ENCODE results near the gene TRPT1. TPM values are rescaled to one million over a fixed set of nuclear protein-coding genes. Genes with fewer than 3 reads are reported as not detected.
A peak's percentile ranks its signal among the peaks of the same experiment; 100 is the strongest.

Gene TRPT1
- polyA plus RNA-seq, 3 donors, result 24.8 to 34.6 (median 31.6) TPM

- H3K4me3 ChIP-seq (replicated peaks in 1 of 3; ENCODE audit: low read depth in 2 of 3, low read length in 3 of 3), result peak overlapping the region; percentile 48 to 84 (median 48)
- peaks cover 50% of the 10 kb centered on the region for H3K4me1 Mint-ChIP-seq
- H3K9me3 Mint-ChIP-seq, result no peaks in the 10 kb centered on the region
- H3K79me2 ChIP-seq (ENCODE audit: insufficient read depth, low read length), result peaks cover 18% of the 10 kb centered on the region
- DNase-seq, result peak; percentile 71 to 87 (median 80)
- no peaks in the 10 kb centered on the region for H3K27me3 ChIP-seq (ENCODE audit: control insufficient read depth in 2 of 2, insufficient read depth in 2 of 2, low read length in 2 of 2)
- peaks cover 3 to 7% of the 10 kb centered on the region in 2 donors for H3K36me3 Mint-ChIP-seq
- TF ChIP-seq CTCF (IDR thresholded peaks at IDR 0.05), result no peak
- H3K4me1 ChIP-seq (ENCODE audit: control insufficient read depth in 1 of 2, insufficient read depth in 2 of 2, low read length in 2 of 2), result peaks cover 40 to 57% of the 10 kb centered on the region in 2 donors
- H4K20me1 ChIP-seq (ENCODE audit: insufficient read depth, low read length), result no peaks in the 10 kb centered on the region
- H3K27ac Mint-ChIP-seq, result peak overlapping the region; percentile 89 to 97 (median 96)
- under 1% methylated on average over 52 of the region's 52 CpGs for WGBS (ENCODE audit: insufficient coverage)
- H3K36me3 ChIP-seq (replicated peaks in 1 of 2; ENCODE audit: control insufficient read depth in 1 of 2, insufficient read depth in 2 of 2, low read length in 2 of 2), result no peaks in the 10 kb centered on the region
- peaks cover 0 to 1% (median 0%) of the 10 kb centered on the region in 3 donors for H3K27me3 Mint-ChIP-seq (ENCODE audit: low read depth in 3 of 3)
- H3K9ac ChIP-seq (ENCODE audit: insufficient read depth, low read length, poor library complexity, severe bottlenecking), result peak overlapping the region; percentile 74
- H2AFZ ChIP-seq (ENCODE audit: insufficient read depth, low read depth, low read length, poor library complexity, severe bottlenecking), result peak overlapping the region; percentile 90
- intact Hi-C loops (cut with micrococcal nuclease), result no loop called here
- peak overlapping the region; percentile 78 to 88 for H3K27ac ChIP-seq (ENCODE audit: low read depth in 1 of 2, low read length in 2 of 2)
- peak overlapping the region; percentile 90 to 93 for H3K4me3 Mint-ChIP-seq
- H3K4me2 ChIP-seq (replicated peaks; ENCODE audit: extremely low read depth, low read length, poor library complexity, severe bottlenecking), result peak overlapping the region; percentile 84
- no peaks in the 10 kb centered on the region for H3K9me3 ChIP-seq (replicated peaks in 1 of 2; ENCODE audit: control insufficient read depth in 1 of 2, insufficient read depth in 1 of 2, low read length in 2 of 2)
Measured at GRCh38 chr11:64185175-64185692, 40.8 kb downstream of the TRPT1 start.

GRCh38 chr11:64183890-64184289 lies 42.1 kb downstream of the TRPT1 start:
- H3K36me3 Mint-ChIP-seq, result peaks cover 2 to 3% of the 10 kb centered on the region in 2 donors
- TF ChIP-seq CTCF (IDR thresholded peaks at IDR 0.05), result no peak
- H3K9ac ChIP-seq (ENCODE audit: insufficient read depth, low read length, poor library complexity, severe bottlenecking), result no peak overlapping the region
- H3K27ac Mint-ChIP-seq, result peak overlapping the region in 2 of 7 donors; percentile 51 to 76
- no peaks in the 10 kb centered on the region for H4K20me1 ChIP-seq (ENCODE audit: insufficient read depth, low read length)
- H3K9me3 Mint-ChIP-seq, result no peaks in the 10 kb centered on the region
- intact Hi-C loops (cut with micrococcal nuclease), result no loop called here
- H3K79me2 ChIP-seq (ENCODE audit: insufficient read depth, low read length), result peaks cover 18% of the 10 kb centered on the region
- H3K27ac ChIP-seq (ENCODE audit: low read depth in 1 of 2, low read length in 2 of 2), result no peak overlapping the region
- no peaks in the 10 kb centered on the region for H3K9me3 ChIP-seq (replicated peaks in 1 of 2; ENCODE audit: control insufficient read depth in 1 of 2, insufficient read depth in 1 of 2, low read length in 2 of 2)
- 100% methylated on average over 1 of the region's 7 CpGs for WGBS (ENCODE audit: insufficient coverage)
- no peaks in the 10 kb centered on the region for H3K27me3 ChIP-seq (ENCODE audit: control insufficient read depth in 2 of 2, insufficient read depth in 2 of 2, low read length in 2 of 2)
- H3K4me1 ChIP-seq (ENCODE audit: control insufficient read depth in 1 of 2, insufficient read depth in 2 of 2, low read length in 2 of 2), result peaks cover 32 to 47% of the 10 kb centered on the region in 2 donors
- no peak overlapping the region for H3K4me2 ChIP-seq (replicated peaks; ENCODE audit: extremely low read depth, low read length, poor library complexity, severe bottlenecking)
- H3K4me3 ChIP-seq (replicated peaks in 1 of 3; ENCODE audit: low read depth in 2 of 3, low read length in 3 of 3), result no peak overlapping the region
- H3K36me3 ChIP-seq (replicated peaks in 1 of 2; ENCODE audit: control insufficient read depth in 1 of 2, insufficient read depth in 2 of 2, low read length in 2 of 2), result no peaks in the 10 kb centered on the region
- peaks cover 0 to 1% (median 0%) of the 10 kb centered on the region in 3 donors for H3K27me3 Mint-ChIP-seq (ENCODE audit: low read depth in 3 of 3)
- peaks cover 42% of the 10 kb centered on the region for H3K4me1 Mint-ChIP-seq
- H3K4me3 Mint-ChIP-seq, result no peak overlapping the region
- H2AFZ ChIP-seq (ENCODE audit: insufficient read depth, low read depth, low read length, poor library complexity, severe bottlenecking), result no peak overlapping the region
- DNase-seq, result no peak
